Stimulated activated CD8-positive, alpha-beta memory T cell treated with anti-CD3 and anti-CD28 coated beads, Interleukin-4, amount 100 ng/mL, for 4 hours (primary cell): Measurements from ENCODE around the gene HOXB7.

Source experiments
- DNase-seq, 2 donors: peaks; one replicate each; pipeline ENCODE4 v3.0.0-alpha.2; 2020; ENCODE audit warnings: low read depth in 2 of 2, low spot score in 1 of 2

The HOXB7 gene

GRCh38 chr17:48636177-48637018 lies 25.6 kb upstream of the HOXB7 start:
- DNase-seq = peak in 1 of 2 donors; percentile 49

GRCh38 chr17:48634493-48635208 lies 23.8 kb upstream of the HOXB7 start:
- no peak for DNase-seq

GRCh38 chr17:48633266-48633677 lies 22.5 kb upstream of the HOXB7 start:
- DNase-seq = no peak

- DNase-seq = no peak
Measured at GRCh38 chr17:48632579-48633265, 21.9 kb upstream of the HOXB7 start.

- DNase-seq = no peak
Measured at GRCh38 chr17:48631693-48632578, 21.1 kb upstream of the HOXB7 start.

- no peak for DNase-seq
Measured at GRCh38 chr17:48630925-48631692, 20.3 kb upstream of the HOXB7 start.

GRCh38 chr17:48630009-48630924 lies 19.4 kb upstream of the HOXB7 start:
- DNase-seq = no peak

GRCh38 chr17:48629411-48629759 lies 18.6 kb upstream of the HOXB7 start:
- no peak for DNase-seq

GRCh38 chr17:48628649-48629410 lies 18.0 kb upstream of the HOXB7 start:
- DNase-seq = no peak

- DNase-seq = no peak
Measured at GRCh38 chr17:48627623-48628521, 17.1 kb upstream of the HOXB7 start.

- no peak for DNase-seq
Measured at GRCh38 chr17:48627118-48627597, 16.3 kb upstream of the HOXB7 start.

GRCh38 chr17:48626245-48627117 lies 15.7 kb upstream of the HOXB7 start, which contains the start of gene HOXB9:
TSS of gene HOXB9 (minus strand) at chr17:48626358. CDS start at chr17:48626269, 89 bp downstream.
- peak in 1 of 2 donors; percentile 44 for DNase-seq

GRCh38 chr17:48625495-48626244 lies 14.9 kb upstream of the HOXB7 start:
- no peak for DNase-seq

GRCh38 chr17:48624544-48625494 lies 14.0 kb upstream of the HOXB7 start:
- no peak for DNase-seq
